ENCODE measurements around the gene FOXM1. TPM values are rescaled to one million over a fixed set of nuclear protein-coding genes. Genes with fewer than 3 reads are reported as not detected.

FOXM1 gene
- total and polyA plus RNA-seq, 2 of the 13 experiments (the other 11 are each of a cell fraction or from before 2014, with no cell fraction given), result 17.1 to 25.9 TPM

DNA sequence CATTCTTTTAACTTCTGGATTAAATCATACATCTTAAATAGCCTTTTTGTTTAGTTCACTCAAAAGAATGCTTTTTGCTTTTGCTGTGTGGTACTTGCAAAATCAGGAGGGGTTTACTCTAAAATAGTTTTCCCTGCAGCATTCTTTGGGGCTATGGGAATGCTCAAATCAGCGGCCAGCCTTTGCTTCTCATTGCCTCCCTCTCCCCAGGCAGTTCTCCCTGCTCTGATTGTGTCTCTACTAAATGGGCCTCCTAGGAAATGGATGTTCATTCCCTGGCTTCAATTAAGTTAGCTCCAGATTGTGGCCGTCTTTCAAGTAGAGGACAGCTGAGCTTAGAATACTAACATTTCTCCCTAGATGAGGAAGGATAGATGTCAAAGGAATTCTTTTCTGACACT, 18.1 kb upstream of the FOXM1 start:
- Histone ChIP-seq H3K4me1 (ENCODE audit: insufficient read depth, low read length) (peaks cover 36% of the 10 kb centered on the region), H3K4me3 (replicated peaks in 1 of 3; ENCODE audit: insufficient read depth in 1 of 3, low read depth in 2 of 3, low read length in 3 of 3) (no peak overlapping the region), H3K79me2 (ENCODE audit: insufficient read depth, low read length) (peaks cover 31% of the 10 kb centered on the region), H3K9me3 (ENCODE audit: low read length) (no peaks in the 10 kb centered on the region), H3K9ac (ENCODE audit: insufficient read depth, low read depth, low read length) (no peak overlapping the region), H2AFZ (ENCODE audit: low read length) (no peak overlapping the region), H4K20me1 (ENCODE audit: insufficient read depth, low read length) (no peaks in the 10 kb centered on the region), H3K4me2 (ENCODE audit: low read depth, low read length) (no peak overlapping the region), H3K36me3 (replicated peaks in 1 of 2; ENCODE audit: control insufficient read depth in 1 of 2, insufficient read depth in 2 of 2, low read length in 2 of 2) (no peaks in the 10 kb centered on the region), H3K27me3 (ENCODE audit: control insufficient read depth in 1 of 2, insufficient read depth in 2 of 2, low read length in 2 of 2) (no peaks in the 10 kb centered on the region), H3K27ac (ENCODE audit: extremely low read length, insufficient read depth, low read length) (peak overlapping the region; percentile 18)
- no peak for FAIRE-seq
- POLR2A ChIA-PET, result interaction anchor here (0.6 kb wide), 1 partner anchor 9 kb away, joined by 3 read pairs; no protein-coding TSS in a partner anchor
- CTCF ChIA-PET (ENCODE audit: low intra/inter-chr PET ratio, low total read pairs), result no interaction called here
- no peak for DNase-seq (ENCODE audit: low spot score)
- no TSS peak for BruUV-seq (replicated peaks)
- intact Hi-C loops (cut with micrococcal nuclease; ENCODE audit: unreplicated experiment), result no loop called here
- WGBS (ENCODE audit: low lambda C conversion rate), result 95% methylated on average over 2 of the region's 2 CpGs
- TF ChIP-seq ISL2 (CRISPR knock-in tag; IDR thresholded peaks at IDR 0.05) (no peak), TEAD2 (CRISPR knock-in tag; IDR thresholded peaks at IDR 0.05) (no peak), REPIN1 (CRISPR knock-in tag; IDR thresholded peaks at IDR 0.05; ENCODE audit: borderline replicate concordance, low read depth) (no peak), ZC3H4 (CRISPR knock-in tag; IDR thresholded peaks at IDR 0.05; ENCODE audit: borderline replicate concordance) (no peak), ZNF776 (CRISPR knock-in tag; IDR thresholded peaks at IDR 0.05) (no peak), KLF12 (CRISPR knock-in tag; IDR thresholded peaks at IDR 0.05; ENCODE audit: borderline replicate concordance) (no peak), POLR2A (IDR thresholded peaks at IDR 0.05; ENCODE audit: insufficient read depth in 1 of 2, low read depth in 2 of 2, low read length in 2 of 2) (no peak), ZNF124 (CRISPR knock-in tag; IDR thresholded peaks at IDR 0.05) (no peak)
- TF ChIP-seq, protein P1, sequence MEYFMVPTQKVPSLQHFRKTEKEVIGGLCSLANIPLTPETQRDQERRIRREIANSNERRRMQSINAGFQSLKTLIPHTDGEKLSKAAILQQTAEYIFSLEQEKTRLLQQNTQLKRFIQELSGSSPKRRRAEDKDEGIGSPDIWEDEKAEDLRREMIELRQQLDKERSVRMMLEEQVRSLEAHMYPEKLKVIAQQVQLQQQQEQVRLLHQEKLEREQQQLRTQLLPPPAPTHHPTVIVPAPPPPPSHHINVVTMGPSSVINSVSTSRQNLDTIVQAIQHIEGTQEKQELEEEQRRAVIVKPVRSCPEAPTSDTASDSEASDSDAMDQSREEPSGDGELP (IDR thresholded peaks at IDR 0.05; ENCODE audit: borderline replicate concordance, low read depth), result no peak
- TF ChIP-seq, protein P2, sequence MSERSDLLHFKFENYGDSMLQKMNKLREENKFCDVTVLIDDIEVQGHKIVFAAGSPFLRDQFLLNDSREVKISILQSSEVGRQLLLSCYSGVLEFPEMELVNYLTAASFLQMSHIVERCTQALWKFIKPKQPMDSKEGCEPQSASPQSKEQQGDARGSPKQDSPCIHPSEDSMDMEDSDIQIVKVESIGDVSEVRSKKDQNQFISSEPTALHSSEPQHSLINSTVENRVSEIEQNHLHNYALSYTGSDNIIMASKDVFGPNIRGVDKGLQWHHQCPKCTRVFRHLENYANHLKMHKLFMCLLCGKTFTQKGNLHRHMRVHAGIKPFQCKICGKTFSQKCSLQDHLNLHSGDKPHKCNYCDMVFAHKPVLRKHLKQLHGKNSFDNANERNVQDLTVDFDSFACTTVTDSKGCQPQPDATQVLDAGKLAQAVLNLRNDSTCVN (CRISPR knock-in tag; IDR thresholded peaks at IDR 0.05; ENCODE audit: borderline replicate concordance), result no peak
- TF ChIP-seq, protein P3, sequence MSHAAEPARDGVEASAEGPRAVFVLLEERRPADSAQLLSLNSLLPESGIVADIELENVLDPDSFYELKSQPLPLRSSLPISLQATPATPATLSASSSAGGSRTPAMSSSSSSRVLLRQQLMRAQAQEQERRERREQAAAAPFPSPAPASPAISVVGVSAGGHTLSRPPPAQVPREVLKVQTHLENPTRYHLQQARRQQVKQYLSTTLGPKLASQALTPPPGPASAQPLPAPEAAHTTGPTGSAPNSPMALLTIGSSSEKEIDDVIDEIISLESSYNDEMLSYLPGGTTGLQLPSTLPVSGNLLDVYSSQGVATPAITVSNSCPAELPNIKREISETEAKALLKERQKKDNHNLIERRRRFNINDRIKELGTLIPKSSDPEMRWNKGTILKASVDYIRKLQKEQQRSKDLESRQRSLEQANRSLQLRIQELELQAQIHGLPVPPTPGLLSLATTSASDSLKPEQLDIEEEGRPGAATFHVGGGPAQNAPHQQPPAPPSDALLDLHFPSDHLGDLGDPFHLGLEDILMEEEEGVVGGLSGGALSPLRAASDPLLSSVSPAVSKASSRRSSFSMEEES (CRISPR knock-in tag; IDR thresholded peaks at IDR 0.05), result no peak
- TF ChIP-seq, protein P4, sequence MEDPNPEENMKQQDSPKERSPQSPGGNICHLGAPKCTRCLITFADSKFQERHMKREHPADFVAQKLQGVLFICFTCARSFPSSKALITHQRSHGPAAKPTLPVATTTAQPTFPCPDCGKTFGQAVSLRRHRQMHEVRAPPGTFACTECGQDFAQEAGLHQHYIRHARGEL (CRISPR knock-in tag; IDR thresholded peaks at IDR 0.05), result no peak
- ATAC-seq, result no peak
- in situ Hi-C loops (cut with HindIII; ENCODE audit: extremely low pct_ligation_motif_present, low pct_unique_long_range_greater_than_20kb), result no loop called here
